NCI-H2171 (cell line): Measurements from ENCODE around the gene NRN1L.

Experiments used
- DNase-seq: peaks from one replicate; lab custom pipeline; 2025; lab: John Stamatoyannopoulos, UW

The NRN1L gene

GRCh38 chr16:67935402-67936123 is 50.9 kb downstream of the NRN1L start:
- DNase-seq = peak; percentile 96
